Thoracic aorta (tissue), 2 donors: ENCODE data around the gene CCL24. TPM values are rescaled to one million over a fixed set of nuclear protein-coding genes. Genes with fewer than 3 reads are reported as not detected.

ENCODE experiments used
- ATAC-seq: fragments of 150-250 bp; one replicate; pipeline ENCODE4 v1.8.0; 2017; ENCODE audit warnings: low read depth; ENCODE audit not compliant: insufficient number of reproducible peaks, low FRiP score
- DNase-seq: peaks from one replicate; pipeline ENCODE4 v3.0.0-alpha.2; 2020; ENCODE audit warnings: low spot score
- H3K27ac ChIP-seq, 2 donors: fragments of 200-600 bp; sonication (generic); 1 replicate in 1 of 2; 2 replicates in 1 of 2; pipeline ENCODE4 v1.5.1; 2016; ENCODE audit warnings: mild to moderate bottlenecking in 2 of 2, moderate library complexity in 2 of 2
- H3K27me3 ChIP-seq: fragments of 200-600 bp; sonication (generic); replicated peaks from 2 replicates; pipeline ENCODE4 v1.6.0; 2016; ENCODE audit warnings: mild to moderate bottlenecking; ENCODE audit not compliant: insufficient read depth
- H3K36me3 ChIP-seq: fragments of 200-600 bp; sonication (generic); one replicate; pipeline ENCODE4 v1.5.1; 2016
- H3K4me1 ChIP-seq, 2 donors: fragments of 200-600 bp; sonication (generic); 1 replicate in 1 of 2; 2 replicates in 1 of 2; pipeline versions ENCODE4 v1.5.1 to v1.6.0; 2016; ENCODE audit warnings: low read depth in 2 of 2, mild to moderate bottlenecking in 1 of 2; ENCODE audit not compliant: control insufficient read depth in 1 of 2
- H3K4me3 ChIP-seq: fragments of 200-600 bp; sonication (generic); 2 replicates; pipeline ENCODE4 v1.5.1; 2016; ENCODE audit warnings: mild to moderate bottlenecking
- H3K9me3 ChIP-seq: fragments of 200-600 bp; sonication (generic); 2 replicates; pipeline ENCODE4 v1.5.1; 2016
- total RNA-seq, 2 donors: library from RNA; depleted of rRNA; stranded (reverse); fragments of >200 nt; gene quantifications; one replicate each; pipeline versions ENCODE4 v1.1.0 to v1.2.3, GENCODE V29; 2016
- TF ChIP-seq, protein P1 (sequence below): fragments of 200-600 bp; sonication (generic); IDR thresholded peaks from one replicate; pipeline ENCODE4 v1.5.1; 2019; ENCODE audit warnings: antibody characterized with exemption

CCL24 gene
- total RNA-seq, 2 donors from 2014 or later, result not detected

DNA sequence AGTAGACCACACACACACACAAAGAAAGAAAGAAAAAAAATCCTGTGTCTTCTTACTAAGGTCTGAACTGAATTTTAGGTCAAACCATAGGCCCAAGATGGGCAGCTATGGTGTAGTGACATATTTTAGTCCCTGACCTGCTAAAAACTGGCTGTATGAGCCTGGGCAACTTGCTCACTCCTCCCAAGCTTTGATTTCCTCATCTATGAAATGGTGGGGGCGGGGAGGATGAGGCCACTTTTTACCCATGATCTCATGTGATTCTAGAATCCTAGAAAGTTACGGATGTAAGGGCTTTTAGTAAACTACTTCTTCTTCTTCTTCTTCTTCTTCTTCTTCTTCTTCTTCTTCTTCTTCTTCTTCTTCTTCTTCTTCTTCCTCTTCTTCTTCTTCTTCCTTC, 6.1 kb upstream of the CCL24 start:
- TF ChIP-seq, protein P1, sequence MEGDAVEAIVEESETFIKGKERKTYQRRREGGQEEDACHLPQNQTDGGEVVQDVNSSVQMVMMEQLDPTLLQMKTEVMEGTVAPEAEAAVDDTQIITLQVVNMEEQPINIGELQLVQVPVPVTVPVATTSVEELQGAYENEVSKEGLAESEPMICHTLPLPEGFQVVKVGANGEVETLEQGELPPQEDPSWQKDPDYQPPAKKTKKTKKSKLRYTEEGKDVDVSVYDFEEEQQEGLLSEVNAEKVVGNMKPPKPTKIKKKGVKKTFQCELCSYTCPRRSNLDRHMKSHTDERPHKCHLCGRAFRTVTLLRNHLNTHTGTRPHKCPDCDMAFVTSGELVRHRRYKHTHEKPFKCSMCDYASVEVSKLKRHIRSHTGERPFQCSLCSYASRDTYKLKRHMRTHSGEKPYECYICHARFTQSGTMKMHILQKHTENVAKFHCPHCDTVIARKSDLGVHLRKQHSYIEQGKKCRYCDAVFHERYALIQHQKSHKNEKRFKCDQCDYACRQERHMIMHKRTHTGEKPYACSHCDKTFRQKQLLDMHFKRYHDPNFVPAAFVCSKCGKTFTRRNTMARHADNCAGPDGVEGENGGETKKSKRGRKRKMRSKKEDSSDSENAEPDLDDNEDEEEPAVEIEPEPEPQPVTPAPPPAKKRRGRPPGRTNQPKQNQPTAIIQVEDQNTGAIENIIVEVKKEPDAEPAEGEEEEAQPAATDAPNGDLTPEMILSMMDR, result no peak
- H3K4me1 ChIP-seq, result no peaks in the 10 kb centered on the region
- no peak for DNase-seq
- H3K27me3 ChIP-seq, result no peaks in the 10 kb centered on the region
- no peak for ATAC-seq
- H3K36me3 ChIP-seq, result no peaks in the 10 kb centered on the region
- H3K9me3 ChIP-seq, result no peaks in the 10 kb centered on the region
- H3K27ac ChIP-seq, result no peak overlapping the region
- H3K4me3 ChIP-seq, result no peak overlapping the region

DNA sequence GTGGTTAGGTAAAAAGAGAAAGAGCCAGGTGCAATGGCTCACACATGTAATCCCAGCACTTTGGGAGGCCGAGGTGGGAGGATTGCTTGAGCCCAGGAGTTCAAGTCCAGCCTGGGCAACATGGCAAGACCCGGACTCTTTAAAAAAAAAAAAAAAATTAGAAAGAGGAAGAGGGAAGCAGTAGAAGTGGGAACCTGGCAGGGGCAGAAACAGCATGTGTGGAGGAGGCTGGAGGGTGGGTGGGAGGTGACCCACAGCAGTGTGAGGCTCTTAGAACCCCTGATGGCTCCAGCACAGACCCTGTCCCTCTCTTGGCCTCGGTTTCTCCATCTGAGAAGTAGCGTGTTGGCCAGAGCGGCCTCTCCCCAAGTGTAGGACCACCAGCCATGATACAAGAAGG, 4.9 kb upstream of the CCL24 start:
- no peaks in the 10 kb centered on the region for H3K9me3 ChIP-seq
- no peaks in the 10 kb centered on the region for H3K36me3 ChIP-seq
- H3K4me1 ChIP-seq, result no peaks in the 10 kb centered on the region
- ATAC-seq (no peak), DNase-seq (no peak)
- no peak overlapping the region for H3K4me3 ChIP-seq
- H3K27ac ChIP-seq, result no peak overlapping the region
- H3K27me3 ChIP-seq, result no peaks in the 10 kb centered on the region
- TF ChIP-seq, protein P1, result no peak

DNA sequence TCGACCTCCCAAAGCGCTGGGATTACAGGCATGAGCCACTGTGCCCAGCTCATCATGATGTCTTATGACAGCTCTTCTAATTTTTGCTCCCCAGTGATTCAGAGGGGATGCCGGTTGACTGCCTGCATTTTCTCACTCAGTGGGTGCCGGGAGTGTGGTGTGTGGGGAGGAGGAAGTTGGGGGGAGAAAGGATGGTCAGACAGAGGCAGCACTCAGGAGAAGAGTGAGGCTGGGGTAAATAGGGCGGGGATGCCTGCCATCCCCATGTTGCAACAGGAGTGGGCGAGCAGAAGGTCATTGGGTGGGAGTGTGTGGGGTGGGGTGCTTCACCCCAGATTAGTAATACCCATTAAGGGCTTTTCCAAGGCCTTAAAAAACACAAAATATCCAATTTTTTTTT, 3.5 kb upstream of the CCL24 start:
- H3K27ac ChIP-seq, result no peak overlapping the region
- no peaks in the 10 kb centered on the region for H3K27me3 ChIP-seq
- no peak for DNase-seq
- H3K9me3 ChIP-seq, result no peaks in the 10 kb centered on the region
- ATAC-seq, result no peak
- H3K36me3 ChIP-seq, result no peaks in the 10 kb centered on the region
- H3K4me1 ChIP-seq, result no peaks in the 10 kb centered on the region
- H3K4me3 ChIP-seq, result no peak overlapping the region
- TF ChIP-seq, protein P1, result no peak

DNA sequence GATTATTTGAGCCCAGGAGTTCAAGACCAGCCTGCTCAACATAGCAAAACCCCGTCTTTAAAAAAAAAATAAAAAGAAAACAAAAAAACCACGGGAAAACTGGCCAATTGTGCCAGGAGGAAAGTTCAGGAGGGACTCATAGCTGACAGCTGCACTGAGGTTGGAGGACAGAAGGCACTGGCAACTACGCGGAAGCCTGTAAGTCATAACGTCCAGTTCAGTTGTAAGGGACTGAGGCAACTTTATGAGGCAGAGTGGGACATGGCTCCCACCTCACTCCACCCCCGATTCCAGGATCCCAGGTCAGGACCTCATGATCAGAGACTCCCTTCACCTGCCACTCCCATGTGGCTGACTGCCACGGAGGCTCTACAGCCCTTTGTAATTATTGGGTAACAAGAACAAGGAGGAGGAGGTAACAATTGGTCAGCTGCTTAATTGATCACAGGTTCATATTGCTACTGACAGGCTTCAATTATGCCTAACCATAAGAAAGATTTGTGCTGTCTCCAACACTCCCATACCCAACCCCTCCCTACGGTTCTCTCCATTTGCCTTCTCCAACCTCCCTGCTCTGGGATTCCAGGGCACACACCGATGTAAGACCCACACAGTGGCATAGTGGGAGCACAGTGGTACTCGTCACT, 1.9 kb upstream of the CCL24 start:
- Histone ChIP-seq H3K4me3 (no peak overlapping the region), H3K36me3 (no peaks in the 10 kb centered on the region), H3K4me1 (no peaks in the 10 kb centered on the region), H3K27ac (no peak overlapping the region), H3K9me3 (no peaks in the 10 kb centered on the region), H3K27me3 (no peaks in the 10 kb centered on the region)
- TF ChIP-seq, protein P1, result no peak
- DNase-seq, result no peak
- no peak for ATAC-seq

DNA sequence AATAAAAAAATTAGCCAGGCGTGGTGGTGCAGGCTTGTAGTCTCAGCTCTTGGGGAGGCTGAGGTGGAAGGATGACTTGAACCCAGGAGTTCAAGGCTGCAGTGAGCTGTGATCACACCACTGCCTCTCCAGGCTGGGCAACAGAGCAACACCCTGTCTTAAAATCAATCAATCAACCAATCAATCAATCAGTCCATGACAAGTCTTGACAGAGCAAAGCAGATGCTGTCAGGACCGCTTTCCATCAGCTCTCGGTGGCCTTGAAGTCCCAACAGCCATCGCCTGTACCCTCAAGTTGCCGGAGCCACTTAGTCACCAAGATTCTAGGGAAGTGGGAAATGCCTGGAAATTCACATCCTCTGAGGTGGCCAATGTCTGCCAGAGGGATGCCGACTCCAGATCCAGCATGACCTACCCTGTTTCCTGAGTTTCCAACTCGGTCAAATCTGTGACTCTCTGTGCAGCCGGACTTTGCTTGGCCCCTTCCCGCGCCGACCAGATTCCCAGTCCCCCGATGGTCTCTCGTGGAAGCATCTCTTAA, 871 bp upstream of the CCL24 start:
- Histone ChIP-seq H3K9me3 (no peaks in the 10 kb centered on the region), H3K4me3 (no peak overlapping the region), H3K27ac (no peak overlapping the region), H3K4me1 (no peaks in the 10 kb centered on the region), H3K27me3 (no peaks in the 10 kb centered on the region), H3K36me3 (no peaks in the 10 kb centered on the region)
- ATAC-seq, result no peak
- TF ChIP-seq, protein P1, result no peak
- no peak for DNase-seq
